ENCODE measurements around the gene FARP1. TPM values are rescaled to one million over a fixed set of nuclear protein-coding genes. Genes with fewer than 3 reads are reported as not detected.
A peak's percentile ranks its signal among the peaks of the same experiment; 100 is the strongest.

Gene FARP1
- total and polyA plus RNA-seq, 8 donors, result 11.6 to 319 (median 70.3) TPM

DNA sequence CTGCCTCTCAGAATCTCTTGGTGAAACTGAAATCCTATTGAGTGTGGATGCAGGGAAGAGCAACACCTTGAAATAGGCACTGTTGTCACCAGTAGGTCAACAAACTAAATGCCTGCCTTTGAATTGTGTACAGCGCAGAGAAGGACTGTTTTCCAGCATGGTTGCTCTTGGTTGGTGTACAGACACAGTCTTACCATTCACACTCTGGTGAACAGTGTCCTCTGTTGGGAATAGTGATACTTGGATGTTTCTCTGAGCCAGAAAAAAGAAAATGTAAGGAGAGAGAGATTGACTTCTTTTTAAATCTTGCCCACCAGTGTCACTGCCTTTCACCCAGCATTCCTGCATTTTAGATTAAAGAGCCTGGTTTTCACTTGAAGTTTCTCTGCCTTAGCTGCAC lies 254.3 kb downstream of the FARP1 start:
- intact Hi-C loops (cut with DNase I; ENCODE audit: low total_unique reads), result no loop called here
- Histone ChIP-seq H3K36me3 (peaks cover 11 to 35% (median 33%) of the 10 kb centered on the region in 4 donors), H3K27me3 (no peaks in the 10 kb centered on the region), H3K9me3 (no peaks in the 10 kb centered on the region), H3K27ac (peak overlapping the region in 2 of 5 donors; percentile 8 to 20), H3K4me1 (peaks cover 0 to 26% (median 6%) of the 10 kb centered on the region in 4 donors), H3K4me3 (no peak overlapping the region)
- peak in 1 of 2 donors; percentile 51 for DNase-seq
- WGBS, 5 donors, result 65 to 95% (median 83%) methylated on average over 1 of the region's 1 CpG
- TF ChIP-seq CTCF (IDR thresholded peaks at IDR 0.05) (no peak), POLR2A (IDR thresholded peaks at IDR 0.05) (no peak), POLR2AphosphoS5 (IDR thresholded peaks at IDR 0.05) (no peak), EP300 (IDR thresholded peaks at IDR 0.05) (no peak)

GRCh38 chr13:98397861-98398260 lies 255.0 kb downstream of the FARP1 start:
- intact Hi-C loops (cut with DNase I; ENCODE audit: low total_unique reads), result no loop called here
- Histone ChIP-seq H3K36me3 (peaks cover 11 to 35% (median 33%) of the 10 kb centered on the region in 4 donors), H3K4me1 (peaks cover 0 to 26% (median 6%) of the 10 kb centered on the region in 4 donors), H3K4me3 (no peak overlapping the region), H3K9me3 (no peaks in the 10 kb centered on the region), H3K27me3 (no peaks in the 10 kb centered on the region), H3K27ac (peak overlapping the region in 1 of 5 donors; percentile 8)
- TF ChIP-seq POLR2A (IDR thresholded peaks at IDR 0.05) (no peak), POLR2AphosphoS5 (IDR thresholded peaks at IDR 0.05) (no peak), EP300 (IDR thresholded peaks at IDR 0.05) (no peak), CTCF (IDR thresholded peaks at IDR 0.05) (no peak)
- WGBS, 5 donors, result 64 to 79% (median 75%) methylated on average over 7 of the region's 7 CpGs
- DNase-seq, result no peak

DNA sequence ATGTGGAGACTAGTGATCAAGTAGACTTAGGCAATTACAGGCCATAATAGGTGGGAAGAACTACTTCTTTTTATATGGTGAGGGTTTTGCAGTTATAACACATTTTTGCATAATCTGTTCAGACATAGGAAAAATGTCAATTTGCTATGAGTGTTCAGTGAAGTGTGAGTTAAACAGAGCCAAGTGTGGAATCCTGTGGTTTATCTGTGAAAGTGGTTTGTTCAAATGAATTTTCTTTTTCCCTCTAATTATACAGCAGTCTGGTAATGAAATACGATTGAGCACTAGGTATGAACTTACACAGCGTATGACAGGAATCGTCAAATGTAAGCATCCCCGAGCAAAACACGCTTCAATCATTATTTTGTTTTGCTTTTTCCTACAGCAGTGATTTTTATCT lies 255.7 kb downstream of the FARP1 start:
- DNase-seq, result no peak
- Histone ChIP-seq H3K9me3 (no peaks in the 10 kb centered on the region), H3K27me3 (no peaks in the 10 kb centered on the region), H3K4me1 (peaks cover 0 to 26% (median 6%) of the 10 kb centered on the region in 4 donors), H3K4me3 (no peak overlapping the region), H3K36me3 (peaks cover 11 to 37% (median 33%) of the 10 kb centered on the region in 4 donors), H3K27ac (no peak overlapping the region)
- intact Hi-C loops (cut with DNase I; ENCODE audit: low total_unique reads), result no loop called here
- WGBS, 5 donors, result 73 to 85% (median 84%) methylated on average over 5 of the region's 5 CpGs
- TF ChIP-seq POLR2AphosphoS5 (IDR thresholded peaks at IDR 0.05) (no peak), EP300 (IDR thresholded peaks at IDR 0.05) (no peak), POLR2A (IDR thresholded peaks at IDR 0.05) (no peak), CTCF (IDR thresholded peaks at IDR 0.05) (no peak)

- no peak overlapping the region for H3K27ac ChIP-seq
- 68 to 78% (median 70%) methylated on average over 4 of the region's 4 CpGs for WGBS, 5 donors
- H3K27me3 ChIP-seq, result no peaks in the 10 kb centered on the region
- no peak overlapping the region for H3K4me3 ChIP-seq
- peaks cover 4 to 30% (median 28%) of the 10 kb centered on the region in 4 donors for H3K36me3 ChIP-seq
- peaks cover 0 to 26% (median 6%) of the 10 kb centered on the region in 4 donors for H3K4me1 ChIP-seq
- DNase-seq, result no peak
- TF ChIP-seq POLR2A (IDR thresholded peaks at IDR 0.05) (no peak), EP300 (IDR thresholded peaks at IDR 0.05) (no peak), POLR2AphosphoS5 (IDR thresholded peaks at IDR 0.05) (no peak), CTCF (IDR thresholded peaks at IDR 0.05) (no peak)
- intact Hi-C loops (cut with DNase I; ENCODE audit: low total_unique reads), result no loop called here
- no peaks in the 10 kb centered on the region for H3K9me3 ChIP-seq
Observed at GRCh38 chr13:98399756-98400155, 256.9 kb downstream of the FARP1 start.
